ENCODE measurements around the gene TFCP2L1. TPM values are rescaled to one million over a fixed set of nuclear protein-coding genes. Genes with fewer than 3 reads are reported as not detected.
"Not testable (repeated sequence)": the region's sequence is repeated elsewhere in the genome, so short reads cannot be mapped to it uniquely, and the experiment has no call there.

TFCP2L1 gene
- total RNA-seq, 1 experiment from 2014 or later = 29.8 TPM

GRCh38 chr2:121272596-121272995 is 12.4 kb downstream of the TFCP2L1 start:
- Mint-ChIP-seq H3K9me3 (ENCODE audit: low read depth, unreplicated experiment) (no peaks in the 10 kb centered on the region), H3K27me3 (ENCODE audit: unreplicated experiment) (no peaks in the 10 kb centered on the region), H3K27ac (ENCODE audit: unreplicated experiment) (no peak overlapping the region), H3K4me1 (ENCODE audit: low read depth, unreplicated experiment) (peaks cover 21% of the 10 kb centered on the region), H3K4me3 (ENCODE audit: low read depth, unreplicated experiment) (no peak overlapping the region), H3K36me3 (ENCODE audit: insufficient read depth, unreplicated experiment) (peaks cover 13% of the 10 kb centered on the region)
- intact Hi-C loops (cut with micrococcal nuclease; ENCODE audit: unreplicated experiment) = loop anchor here (5.0 kb wide), 1 partner anchor 85 kb away; no protein-coding TSS in a partner anchor
- TF ChIP-seq, protein P1, sequence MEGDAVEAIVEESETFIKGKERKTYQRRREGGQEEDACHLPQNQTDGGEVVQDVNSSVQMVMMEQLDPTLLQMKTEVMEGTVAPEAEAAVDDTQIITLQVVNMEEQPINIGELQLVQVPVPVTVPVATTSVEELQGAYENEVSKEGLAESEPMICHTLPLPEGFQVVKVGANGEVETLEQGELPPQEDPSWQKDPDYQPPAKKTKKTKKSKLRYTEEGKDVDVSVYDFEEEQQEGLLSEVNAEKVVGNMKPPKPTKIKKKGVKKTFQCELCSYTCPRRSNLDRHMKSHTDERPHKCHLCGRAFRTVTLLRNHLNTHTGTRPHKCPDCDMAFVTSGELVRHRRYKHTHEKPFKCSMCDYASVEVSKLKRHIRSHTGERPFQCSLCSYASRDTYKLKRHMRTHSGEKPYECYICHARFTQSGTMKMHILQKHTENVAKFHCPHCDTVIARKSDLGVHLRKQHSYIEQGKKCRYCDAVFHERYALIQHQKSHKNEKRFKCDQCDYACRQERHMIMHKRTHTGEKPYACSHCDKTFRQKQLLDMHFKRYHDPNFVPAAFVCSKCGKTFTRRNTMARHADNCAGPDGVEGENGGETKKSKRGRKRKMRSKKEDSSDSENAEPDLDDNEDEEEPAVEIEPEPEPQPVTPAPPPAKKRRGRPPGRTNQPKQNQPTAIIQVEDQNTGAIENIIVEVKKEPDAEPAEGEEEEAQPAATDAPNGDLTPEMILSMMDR (IDR thresholded peaks at IDR 0.05; ENCODE audit: unreplicated experiment) = no peak
- CTCF ChIA-PET = no interaction called here
- BruUV-seq (replicated peaks) = no TSS peak
- DNase-seq = no peak

DNA sequence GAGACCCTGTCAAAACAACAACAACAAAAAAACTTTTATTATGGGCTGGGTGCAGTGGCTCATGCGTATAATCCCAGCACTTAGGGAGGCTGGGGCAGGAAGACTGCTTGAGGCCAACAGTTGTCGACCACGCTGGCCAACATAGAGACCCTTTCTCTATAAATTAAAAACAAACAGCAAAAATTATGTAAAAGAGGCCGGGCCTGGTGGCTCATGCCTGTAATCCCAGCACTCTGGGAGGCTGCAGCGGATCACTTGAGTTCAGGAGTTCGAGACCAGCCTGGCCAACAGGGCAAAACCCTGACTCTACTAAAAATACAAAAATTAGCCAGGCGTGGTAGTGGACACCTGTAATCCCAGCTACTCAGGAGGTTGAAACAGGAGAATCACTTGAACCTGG is 15.6 kb downstream of the TFCP2L1 start:
- H3K4me3 Mint-ChIP-seq (ENCODE audit: low read depth, unreplicated experiment); CTCF ChIA-PET; H3K9me3 Mint-ChIP-seq (ENCODE audit: low read depth, unreplicated experiment); intact Hi-C loops (cut with micrococcal nuclease; ENCODE audit: unreplicated experiment); H3K27me3 Mint-ChIP-seq (ENCODE audit: unreplicated experiment); BruUV-seq (replicated peaks); DNase-seq; H3K27ac Mint-ChIP-seq (ENCODE audit: unreplicated experiment): not testable (repeated sequence)
- H3K36me3 Mint-ChIP-seq (ENCODE audit: insufficient read depth, unreplicated experiment) = peaks cover 18% of the 10 kb centered on the region
- peaks cover 36% of the 10 kb centered on the region for H3K4me1 Mint-ChIP-seq (ENCODE audit: low read depth, unreplicated experiment)

GRCh38 chr2:121266543-121267106 is 18.4 kb downstream of the TFCP2L1 start:
- Mint-ChIP-seq H3K36me3 (ENCODE audit: insufficient read depth, unreplicated experiment) (peaks cover 10% of the 10 kb centered on the region), H3K4me1 (ENCODE audit: low read depth, unreplicated experiment) (peaks cover 28% of the 10 kb centered on the region), H3K27me3 (ENCODE audit: unreplicated experiment) (no peaks in the 10 kb centered on the region), H3K4me3 (ENCODE audit: low read depth, unreplicated experiment) (no peak overlapping the region), H3K27ac (ENCODE audit: unreplicated experiment) (peak overlapping the region; percentile 6), H3K9me3 (ENCODE audit: low read depth, unreplicated experiment) (no peaks in the 10 kb centered on the region)
- TF ChIP-seq, protein P1 (IDR thresholded peaks at IDR 0.05; ENCODE audit: unreplicated experiment) = no peak
- BruUV-seq (replicated peaks) = no TSS peak
- intact Hi-C loops (cut with micrococcal nuclease; ENCODE audit: unreplicated experiment) = no loop called here
- DNase-seq = peak; percentile 35
- CTCF ChIA-PET = no interaction called here

DNA sequence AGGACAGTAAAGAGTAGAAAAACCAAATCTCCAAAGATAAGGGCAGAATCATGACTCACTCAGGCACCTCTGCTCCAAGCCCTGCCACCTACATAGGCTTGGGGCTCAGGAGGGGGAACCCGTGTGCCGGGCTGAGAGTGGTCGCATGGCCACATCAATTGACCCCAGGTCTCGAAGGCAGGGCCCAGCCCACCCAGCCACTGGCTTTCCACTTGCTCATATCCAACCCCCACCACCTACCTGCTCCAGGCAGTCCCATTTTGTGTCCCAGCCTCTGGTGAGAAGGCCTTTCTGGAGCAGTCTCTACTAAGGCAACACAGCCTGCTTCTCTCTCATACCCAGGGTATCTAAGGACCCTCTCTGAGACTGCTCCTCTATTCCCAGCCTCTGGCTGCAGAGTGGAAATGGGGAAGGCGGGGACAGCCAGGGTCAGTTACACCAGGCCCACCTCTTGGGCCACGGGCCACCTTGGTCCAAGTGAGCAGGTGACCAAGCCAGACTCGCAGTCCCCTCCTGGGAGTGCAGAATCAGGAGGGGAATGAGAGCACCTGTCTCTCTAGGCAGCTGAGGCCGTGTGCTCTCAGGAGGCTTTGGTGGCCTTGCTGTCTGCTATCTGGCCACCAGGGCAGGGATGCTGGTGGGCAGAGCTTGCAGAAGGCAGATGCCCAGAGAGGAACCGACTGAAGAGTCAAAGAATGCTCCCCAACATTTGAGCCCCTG is 20.8 kb downstream of the TFCP2L1 start:
- H3K4me1 Mint-ChIP-seq (ENCODE audit: low read depth, unreplicated experiment) = peaks cover 46% of the 10 kb centered on the region
- H3K27me3 Mint-ChIP-seq (ENCODE audit: unreplicated experiment) = no peaks in the 10 kb centered on the region
- no peaks in the 10 kb centered on the region for H3K9me3 Mint-ChIP-seq (ENCODE audit: low read depth, unreplicated experiment)
- no peak for DNase-seq
- TF ChIP-seq, protein P1 (IDR thresholded peaks at IDR 0.05; ENCODE audit: unreplicated experiment) = no peak
- H3K36me3 Mint-ChIP-seq (ENCODE audit: insufficient read depth, unreplicated experiment) = peaks cover 5% of the 10 kb centered on the region
- H3K27ac Mint-ChIP-seq (ENCODE audit: unreplicated experiment) = no peak overlapping the region
- CTCF ChIA-PET = interaction anchor here (1.0 kb wide), 1 partner anchor 9 kb away, joined by 3 read pairs; no protein-coding TSS in a partner anchor
- no peak overlapping the region for H3K4me3 Mint-ChIP-seq (ENCODE audit: low read depth, unreplicated experiment)
- intact Hi-C loops (cut with micrococcal nuclease; ENCODE audit: unreplicated experiment) = no loop called here
- no TSS peak for BruUV-seq (replicated peaks)

Data from Calu3 (cell line).